Uterus (tissue), 4 donors: Measurements from ENCODE around the gene FAM221A. TPM values are rescaled to one million over a fixed set of nuclear protein-coding genes. Genes with fewer than 3 reads are reported as not detected.
A peak's percentile ranks its signal among the peaks of the same experiment; 100 is the strongest.
"Not testable (repeated sequence)": the region's sequence is repeated elsewhere in the genome, so short reads cannot be mapped to it uniquely, and the experiment has no call there.

ENCODE experiments used
- DNase-seq, 2 donors: peaks; one replicate each; pipeline ENCODE4 v3.0.0-alpha.2; 2019 to 2020
- H3K27ac ChIP-seq, 2 donors: fragments of 200-600 bp; sonication (generic); 1 replicate in 1 of 2; 2 replicates in 1 of 2; pipeline ENCODE4 v1.5.1; 2016 to 2018
- H3K27me3 ChIP-seq, 2 donors: fragments of 200-600 bp; sonication (generic); one replicate each; pipeline ENCODE4 v1.5.1; 2018 to 2019; ENCODE audit warnings: control low read depth in 1 of 2
- H3K36me3 ChIP-seq, 2 donors: fragments of 200-600 bp; sonication (generic); one replicate each; pipeline ENCODE4 v1.5.1; 2019; ENCODE audit warnings: control low read depth in 1 of 2
- H3K4me1 ChIP-seq, 2 donors: fragments of 200-600 bp; sonication (generic); one replicate each; pipeline ENCODE4 v1.5.1; 2018 to 2019; ENCODE audit warnings: control low read depth in 1 of 2
- H3K4me3 ChIP-seq, 2 donors: fragments of 200-600 bp; sonication (generic); 1 replicate in 1 of 2; 2 replicates in 1 of 2; pipeline ENCODE4 v1.5.1; 2018 to 2019; ENCODE audit warnings: mild to moderate bottlenecking in 1 of 2
- H3K9me3 ChIP-seq, 2 donors: fragments of 200-600 bp; sonication (generic); one replicate each; pipeline ENCODE4 v1.5.1; 2019; ENCODE audit warnings: control low read depth in 1 of 2
- POLR2A ChIP-seq, 2 donors: fragments of 450-650 bp; IDR thresholded peaks; one replicate each; pipeline ENCODE4 v1.6.1; 2016; ENCODE audit warnings: antibody characterized with exemption in 2 of 2, mild to moderate bottlenecking in 1 of 2, moderate library complexity in 1 of 2
- intact Hi-C: fragments of 100-400 bp; cut with DNase I; formaldehyde crosslinking; loops from one replicate; pipeline ENCODE4 v1.15.1; 2023; ENCODE audit warnings: low total_unique reads
- total RNA-seq, 4 donors: library from RNA; depleted of rRNA in 3 of 4; stranded (reverse); fragments of >200 nt in 3 of 4; gene quantifications; one replicate each; pipeline versions ENCODE4 v1.1.0 to v1.2.4, GENCODE V29; 2014 to 2023
- TF ChIP-seq, protein P1 (sequence below), 4 experiments: fragments of 200-600 bp in 2 of 4; fragments of 450-650 bp in 2 of 4; sonication (generic) in 2 of 4; IDR thresholded peaks; one replicate each; pipeline ENCODE4 v1.5.1; 2016 to 2019; ENCODE audit warnings: antibody characterized with exemption in 4 of 4, mild to moderate bottlenecking in 2 of 4, moderate library complexity in 1 of 4
- donor health status: DM: yes; HTN: yes; CAD: no.

The FAM221A gene
- total RNA-seq, 4 donors from 2014 or later, result 4.7 to 11.5 (median 6.5) TPM

DNA sequence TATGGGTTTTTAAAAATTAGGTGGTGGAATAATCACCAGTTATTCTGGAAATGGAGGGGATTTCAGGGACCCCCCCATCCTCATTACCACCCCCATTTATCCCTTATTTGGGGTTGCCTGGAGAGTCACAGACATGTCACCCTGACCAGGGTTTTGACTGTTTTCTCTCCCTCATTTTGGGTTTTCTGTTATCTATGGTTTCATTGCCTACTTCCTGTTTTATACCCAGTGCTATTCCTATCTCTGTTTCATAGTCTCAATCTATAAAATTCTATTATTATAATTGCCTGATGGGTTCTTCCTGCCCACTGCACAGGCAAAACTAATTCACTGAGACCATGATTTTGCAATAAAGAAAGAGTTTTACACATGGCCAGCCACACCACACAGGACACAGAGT, 15.9 kb upstream of the FAM221A start:
- no peaks in the 10 kb centered on the region for H3K9me3 ChIP-seq
- intact Hi-C loops, result no loop called here
- DNase-seq, result no peak
- H3K27me3 ChIP-seq, result no peaks in the 10 kb centered on the region
- H3K36me3 ChIP-seq, result no peaks in the 10 kb centered on the region
- no peaks in the 10 kb centered on the region for H3K4me1 ChIP-seq
- no peak overlapping the region for H3K4me3 ChIP-seq
- TF ChIP-seq, protein P1, sequence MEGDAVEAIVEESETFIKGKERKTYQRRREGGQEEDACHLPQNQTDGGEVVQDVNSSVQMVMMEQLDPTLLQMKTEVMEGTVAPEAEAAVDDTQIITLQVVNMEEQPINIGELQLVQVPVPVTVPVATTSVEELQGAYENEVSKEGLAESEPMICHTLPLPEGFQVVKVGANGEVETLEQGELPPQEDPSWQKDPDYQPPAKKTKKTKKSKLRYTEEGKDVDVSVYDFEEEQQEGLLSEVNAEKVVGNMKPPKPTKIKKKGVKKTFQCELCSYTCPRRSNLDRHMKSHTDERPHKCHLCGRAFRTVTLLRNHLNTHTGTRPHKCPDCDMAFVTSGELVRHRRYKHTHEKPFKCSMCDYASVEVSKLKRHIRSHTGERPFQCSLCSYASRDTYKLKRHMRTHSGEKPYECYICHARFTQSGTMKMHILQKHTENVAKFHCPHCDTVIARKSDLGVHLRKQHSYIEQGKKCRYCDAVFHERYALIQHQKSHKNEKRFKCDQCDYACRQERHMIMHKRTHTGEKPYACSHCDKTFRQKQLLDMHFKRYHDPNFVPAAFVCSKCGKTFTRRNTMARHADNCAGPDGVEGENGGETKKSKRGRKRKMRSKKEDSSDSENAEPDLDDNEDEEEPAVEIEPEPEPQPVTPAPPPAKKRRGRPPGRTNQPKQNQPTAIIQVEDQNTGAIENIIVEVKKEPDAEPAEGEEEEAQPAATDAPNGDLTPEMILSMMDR (IDR thresholded peaks at IDR 0.05), result no peak
- H3K27ac ChIP-seq, result no peak overlapping the region

DNA sequence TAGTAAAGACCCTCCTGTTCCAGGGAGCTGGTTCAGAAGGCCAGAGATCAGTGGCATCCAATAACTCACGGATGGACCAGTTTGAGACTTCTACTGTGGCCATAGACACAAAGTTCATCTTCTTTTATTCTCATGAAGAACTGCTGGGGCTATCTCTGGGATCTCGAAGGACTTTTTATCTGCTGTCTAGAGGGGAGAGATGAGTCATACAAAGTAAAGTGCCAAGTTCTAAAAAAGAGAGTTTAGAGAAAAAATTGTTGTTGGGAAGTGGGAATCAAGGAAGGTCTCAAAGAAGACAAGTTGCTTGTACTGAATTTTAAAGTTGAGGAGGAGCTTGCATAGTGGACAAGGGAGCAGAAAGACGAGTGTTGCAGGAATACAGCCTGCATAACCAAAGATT, 8.0 kb upstream of the FAM221A start:
- Histone ChIP-seq H3K4me3 (no peak overlapping the region), H3K27me3 (no peaks in the 10 kb centered on the region), H3K27ac (no peak overlapping the region), H3K9me3 (no peaks in the 10 kb centered on the region), H3K36me3 (no peaks in the 10 kb centered on the region), H3K4me1 (no peaks in the 10 kb centered on the region)
- TF ChIP-seq, protein P1 (IDR thresholded peaks at IDR 0.05), result no peak
- TF ChIP-seq POLR2A (IDR thresholded peaks at IDR 0.05), result no peak
- no peak for DNase-seq
- intact Hi-C loops, result no loop called here

DNA sequence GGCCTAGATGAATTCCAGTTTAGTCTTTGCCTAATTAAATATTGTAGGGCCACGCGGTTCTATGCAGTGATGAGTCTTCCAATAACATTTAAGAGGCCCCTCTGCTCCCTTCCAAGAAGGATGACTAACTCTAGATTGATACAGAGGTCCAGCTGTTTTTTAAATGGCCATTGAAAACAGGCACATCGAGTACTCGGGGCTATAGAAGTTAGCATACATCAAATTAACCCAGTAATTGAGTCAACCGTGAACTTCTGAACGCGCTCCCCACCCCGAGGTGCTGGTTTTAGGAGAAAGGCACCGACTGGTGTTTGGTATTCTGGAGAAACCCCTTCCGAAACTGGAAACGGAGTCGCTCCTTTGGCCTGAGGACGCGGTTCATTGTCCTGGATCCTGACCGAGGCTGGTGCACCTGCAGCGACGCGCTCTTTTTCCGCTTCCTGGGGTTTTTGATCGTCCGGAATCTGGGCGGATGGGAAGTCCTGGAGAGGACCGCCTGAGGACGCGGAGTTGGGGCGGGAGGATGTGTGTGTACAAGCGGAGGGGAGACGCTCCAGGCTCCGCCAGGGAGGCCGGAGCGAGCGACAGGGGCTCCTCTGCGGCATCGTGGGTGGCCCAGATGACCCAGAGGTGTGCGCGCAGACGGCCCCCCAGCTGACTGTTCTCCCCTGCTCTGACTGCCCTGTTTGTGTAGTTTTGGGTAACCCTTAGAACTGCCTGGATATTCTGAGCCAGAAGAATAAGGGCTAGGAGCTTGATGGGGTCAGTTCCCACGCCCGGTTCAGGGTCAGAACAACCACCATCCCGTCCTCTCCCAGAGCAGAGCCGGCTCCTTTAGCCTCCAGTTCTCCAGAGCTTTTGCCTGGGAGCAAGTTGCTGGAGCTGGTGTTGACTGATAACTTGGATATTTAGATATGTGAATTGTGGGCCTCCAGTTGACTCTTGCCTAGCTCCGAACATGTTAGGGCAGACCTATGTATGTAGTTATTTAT, 711 bp downstream of the FAM221A start:
- H3K4me3 ChIP-seq, result peak overlapping the region; percentile 49 to 64
- peak; percentile 34 to 54 for DNase-seq
- TF ChIP-seq, protein P1 (IDR thresholded peaks at IDR 0.05), result no peak
- peak in 1 of 2 donors; percentile 29 for TF ChIP-seq POLR2A (IDR thresholded peaks at IDR 0.05)
- H3K9me3 ChIP-seq, result no peaks in the 10 kb centered on the region
- no peaks in the 10 kb centered on the region for H3K4me1 ChIP-seq
- no peaks in the 10 kb centered on the region for H3K36me3 ChIP-seq
- H3K27me3 ChIP-seq, result no peaks in the 10 kb centered on the region
- intact Hi-C loops, result no loop called here
- peak overlapping the region; percentile 79 to 87 for H3K27ac ChIP-seq

DNA sequence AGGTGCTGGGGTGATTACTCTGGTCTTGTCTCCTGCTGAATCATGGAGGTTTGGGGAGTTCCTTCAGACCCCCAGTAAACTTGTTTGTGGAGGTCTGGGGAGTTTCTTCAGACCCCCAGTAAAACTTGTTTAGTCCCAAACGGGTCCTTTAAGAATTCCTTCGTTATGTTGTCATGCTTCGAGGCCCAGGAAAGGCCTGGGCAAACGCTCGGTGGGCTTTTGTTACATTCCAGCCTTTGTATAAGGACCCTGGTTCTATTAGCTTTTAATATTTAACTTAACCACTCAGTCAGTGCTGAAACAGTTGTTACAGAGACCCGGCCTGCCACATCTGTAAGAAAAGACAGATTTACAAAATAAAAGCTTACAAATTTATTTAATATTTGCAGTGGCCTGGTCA, 4.0 kb downstream of the FAM221A start:
- not testable (repeated sequence) for H3K9me3 ChIP-seq

DNA sequence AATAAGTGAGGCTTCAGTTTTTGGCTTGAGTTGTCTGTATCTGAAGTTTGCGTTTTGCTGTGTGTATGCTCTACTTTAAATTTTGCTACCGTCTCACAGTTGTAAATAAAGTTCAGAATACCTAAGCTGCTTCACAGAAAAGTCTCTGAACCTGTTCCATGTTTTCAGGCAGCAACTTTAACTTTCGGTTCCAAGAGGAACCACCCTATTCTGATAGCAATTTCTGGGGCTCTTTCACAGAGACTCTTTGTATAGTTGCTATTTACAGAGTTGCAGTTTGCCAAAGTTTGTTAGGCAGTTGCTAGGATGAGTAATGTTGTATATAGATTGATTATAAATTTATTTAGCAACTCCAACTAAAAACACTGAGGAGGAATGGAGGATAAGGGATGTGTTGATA, 5.7 kb downstream of the FAM221A start:
- Histone ChIP-seq H3K27ac (no peak overlapping the region), H3K4me3 (no peak overlapping the region), H3K4me1 (no peaks in the 10 kb centered on the region), H3K9me3 (no peaks in the 10 kb centered on the region), H3K36me3 (no peaks in the 10 kb centered on the region), H3K27me3 (no peaks in the 10 kb centered on the region)
- no peak for TF ChIP-seq POLR2A (IDR thresholded peaks at IDR 0.05)
- TF ChIP-seq, protein P1 (IDR thresholded peaks at IDR 0.05), result no peak
- intact Hi-C loops, result no loop called here
- DNase-seq, result no peak

More for the DNA sequence above, 4.0 kb downstream of the FAM221A start:
- H3K36me3 ChIP-seq, H3K27me3 ChIP-seq, H3K4me1 ChIP-seq, H3K27ac ChIP-seq, H3K4me3 ChIP-seq, DNase-seq, intact Hi-C loops: not testable (repeated sequence)
